Mucosa of descending colon (tissue), 3 donors: ENCODE measurements around the gene GNAL. TPM values are rescaled to one million over a fixed set of nuclear protein-coding genes. Genes with fewer than 3 reads are reported as not detected.
A peak's percentile ranks its signal among the peaks of the same experiment; 100 is the strongest.

Experiments used
- ATAC-seq: fragments of 200-7000 bp; cut with Tn5 transposase; one replicate; pipeline ENCODE4 v1.9.1; 2020; ENCODE audit warnings: mild to moderate bottlenecking, moderate library complexity
- DNase-seq, 3 donors: peaks; one replicate each; pipeline ENCODE4 v3.0.0-alpha.2; 2020
- H3K36me3 ChIP-seq: fragments of 200-600 bp; one replicate; pipeline ENCODE4 v1.8.0; 2021; ENCODE audit warnings: low read depth, mild to moderate bottlenecking
- H3K4me1 ChIP-seq: fragments of 200-600 bp; one replicate; pipeline ENCODE4 v1.8.0; 2021; ENCODE audit warnings: low read depth, mild to moderate bottlenecking
- H3K4me3 ChIP-seq: fragments of 200-600 bp; one replicate; pipeline ENCODE4 v1.8.0; 2021; ENCODE audit warnings: mild to moderate bottlenecking
- H3K9me3 ChIP-seq: fragments of 200-600 bp; one replicate; pipeline ENCODE4 v1.8.0; 2021; ENCODE audit warnings: mild to moderate bottlenecking
- intact Hi-C, 2 donors: fragments of 100-400 bp; cut with DNase I in 1 of 2; cut with micrococcal nuclease in 1 of 2; formaldehyde crosslinking; loops; one replicate each; pipeline versions ENCODE4 v1.11.0 to v1.11.1; 2022; cut with DNase I, micrococcal nuclease
- total RNA-seq, 3 donors: library from RNA; stranded (reverse); fragmentation: NEBNext Ultra II Directional in 2 of 3; extraction: Animal tissue kit (Norgen Biotek cat#: 25700) in 2 of 3; gene quantifications; one replicate each; pipeline versions ENCODE4 v1.2.1 to v1.2.4, GENCODE V29; 2021 to 2023
- TF ChIP-seq, protein P1 (sequence below): fragments of 200-600 bp; IDR thresholded peaks from one replicate; pipeline ENCODE4 v1.8.0; 2022; ENCODE audit warnings: antibody characterized with exemption, mild to moderate bottlenecking
- donor health status: DM: no; HTN: no; CAD: no; lungs with moderate emphysema.
- donor health status: DM: no; HTN: no; CAD: no.
- donor health status: DM: no; HTN: yes; CAD: no.

Gene GNAL
- total RNA-seq, 3 donors from 2014 or later: 4.7 to 20.7 (median 5.3) TPM

DNA sequence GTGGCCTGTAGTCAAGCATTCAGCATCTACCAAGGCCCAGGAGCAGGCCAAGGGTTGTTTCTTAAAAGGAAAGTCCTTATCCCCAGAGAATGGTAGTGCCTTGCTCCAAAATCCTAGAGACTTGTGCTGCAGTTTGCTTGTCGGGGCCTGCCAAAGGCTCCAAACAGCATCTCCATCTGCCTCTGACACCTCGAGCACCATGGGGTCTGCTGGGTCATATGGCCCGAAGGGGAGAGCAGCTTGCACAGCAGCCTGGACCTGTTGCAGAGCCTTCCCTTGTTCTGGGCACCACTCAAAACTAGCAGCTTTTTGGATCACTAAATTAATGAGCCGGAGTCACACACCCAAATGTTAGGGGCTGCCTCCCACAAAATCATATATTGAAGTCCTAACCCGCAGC is 35.7 kb downstream of the GNAL start:
- Histone ChIP-seq H3K4me3 (no peak overlapping the region), H3K36me3 (no peaks in the 10 kb centered on the region), H3K4me1 (no peaks in the 10 kb centered on the region), H3K9me3 (no peaks in the 10 kb centered on the region)
- ATAC-seq (no peak), DNase-seq (no peak)
- intact Hi-C loops: no loop called here
- TF ChIP-seq, protein P1, sequence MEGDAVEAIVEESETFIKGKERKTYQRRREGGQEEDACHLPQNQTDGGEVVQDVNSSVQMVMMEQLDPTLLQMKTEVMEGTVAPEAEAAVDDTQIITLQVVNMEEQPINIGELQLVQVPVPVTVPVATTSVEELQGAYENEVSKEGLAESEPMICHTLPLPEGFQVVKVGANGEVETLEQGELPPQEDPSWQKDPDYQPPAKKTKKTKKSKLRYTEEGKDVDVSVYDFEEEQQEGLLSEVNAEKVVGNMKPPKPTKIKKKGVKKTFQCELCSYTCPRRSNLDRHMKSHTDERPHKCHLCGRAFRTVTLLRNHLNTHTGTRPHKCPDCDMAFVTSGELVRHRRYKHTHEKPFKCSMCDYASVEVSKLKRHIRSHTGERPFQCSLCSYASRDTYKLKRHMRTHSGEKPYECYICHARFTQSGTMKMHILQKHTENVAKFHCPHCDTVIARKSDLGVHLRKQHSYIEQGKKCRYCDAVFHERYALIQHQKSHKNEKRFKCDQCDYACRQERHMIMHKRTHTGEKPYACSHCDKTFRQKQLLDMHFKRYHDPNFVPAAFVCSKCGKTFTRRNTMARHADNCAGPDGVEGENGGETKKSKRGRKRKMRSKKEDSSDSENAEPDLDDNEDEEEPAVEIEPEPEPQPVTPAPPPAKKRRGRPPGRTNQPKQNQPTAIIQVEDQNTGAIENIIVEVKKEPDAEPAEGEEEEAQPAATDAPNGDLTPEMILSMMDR: no peak

GRCh38 chr18:11726556-11726955 is 37.5 kb downstream of the GNAL start:
- H3K9me3 ChIP-seq: no peaks in the 10 kb centered on the region
- no peak overlapping the region for H3K4me3 ChIP-seq
- TF ChIP-seq, protein P1: no peak
- no peaks in the 10 kb centered on the region for H3K4me1 ChIP-seq
- ATAC-seq: no peak
- intact Hi-C loops: no loop called here
- H3K36me3 ChIP-seq: no peaks in the 10 kb centered on the region
- DNase-seq: no peak

GRCh38 chr18:11728249-11728648 is 39.2 kb downstream of the GNAL start:
- ATAC-seq: no peak
- Histone ChIP-seq H3K9me3 (no peaks in the 10 kb centered on the region), H3K4me3 (no peak overlapping the region), H3K4me1 (no peaks in the 10 kb centered on the region), H3K36me3 (no peaks in the 10 kb centered on the region)
- intact Hi-C loops: no loop called here
- TF ChIP-seq, protein P1: no peak
- no peak for DNase-seq

DNA sequence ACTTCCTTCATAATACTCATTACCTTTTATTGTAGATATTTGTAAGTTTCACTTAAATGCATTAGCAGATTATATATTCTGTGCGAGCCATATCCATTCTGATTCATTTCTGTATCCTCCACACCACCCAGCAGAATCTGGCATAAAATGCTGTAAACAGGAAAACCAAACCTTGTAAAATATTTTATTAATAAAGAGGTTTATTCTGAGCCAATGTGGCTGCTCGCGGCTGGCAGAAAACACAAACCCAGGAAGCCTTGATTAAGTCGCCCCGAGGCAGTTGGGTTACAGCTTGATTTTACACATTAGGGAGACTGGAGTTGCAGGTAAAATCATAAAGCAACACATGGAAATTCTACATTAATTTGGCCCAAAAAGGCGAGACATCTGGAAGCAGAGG is 40.5 kb downstream of the GNAL start:
- no peaks in the 10 kb centered on the region for H3K9me3 ChIP-seq
- no peak for ATAC-seq
- DNase-seq: no peak
- no peaks in the 10 kb centered on the region for H3K36me3 ChIP-seq
- H3K4me3 ChIP-seq: no peak overlapping the region
- no peaks in the 10 kb centered on the region for H3K4me1 ChIP-seq
- intact Hi-C loops: no loop called here
- TF ChIP-seq, protein P1: no peak

- Histone ChIP-seq H3K9me3 (no peaks in the 10 kb centered on the region), H3K4me1 (no peaks in the 10 kb centered on the region), H3K36me3 (no peaks in the 10 kb centered on the region), H3K4me3 (no peak overlapping the region)
- ATAC-seq (peak; percentile 96), DNase-seq (peak; percentile 76 to 85 (median 79))
- TF ChIP-seq, protein P1: peak; percentile 84
- intact Hi-C loops: no loop called here
These were observed 44.0 kb downstream of the GNAL start for GRCh38 chr18:11733031-11733430.

DNA sequence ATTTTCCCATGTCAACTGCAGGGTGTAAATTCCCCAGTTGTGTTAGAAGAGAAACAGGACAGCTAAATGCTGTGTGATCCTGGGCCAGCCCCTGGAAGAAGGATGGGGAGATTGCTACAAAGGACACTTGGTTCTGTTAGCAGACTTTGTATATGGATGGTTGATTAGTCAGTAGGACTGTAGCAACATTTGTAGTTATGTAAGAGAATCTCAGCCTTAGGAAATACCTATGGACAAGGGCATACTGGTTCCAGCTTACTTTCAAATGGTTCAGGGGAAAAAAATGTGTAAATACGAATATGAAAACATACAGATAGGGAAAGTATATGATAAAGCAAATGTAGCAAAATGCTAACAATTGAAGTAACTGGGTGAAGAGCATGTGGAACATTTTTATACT is 47.6 kb downstream of the GNAL start:
- H3K9me3 ChIP-seq: no peaks in the 10 kb centered on the region
- ATAC-seq (no peak), DNase-seq (no peak)
- no peak overlapping the region for H3K4me3 ChIP-seq
- no peaks in the 10 kb centered on the region for H3K36me3 ChIP-seq
- no peaks in the 10 kb centered on the region for H3K4me1 ChIP-seq
- intact Hi-C loops: no loop called here
- TF ChIP-seq, protein P1: no peak
